HG02571 (cell line): ENCODE results near the gene RHAG.
"Not testable (repeated sequence)": the region's sequence is repeated elsewhere in the genome, so short reads cannot be mapped to it uniquely, and the experiment has no call there.

Experiments
- ATAC-seq: cut with Tn5 transposase; IDR thresholded peaks from one replicate; pipeline ENCODE4 v1.9.1; 2021; ENCODE audit warnings: mild to moderate bottlenecking, moderate library complexity; ENCODE audit not compliant: unreplicated experiment

The RHAG gene

GRCh38 chr6:49636713-49637349 lies at the start of gene RHAG:
TSS of gene RHAG (minus strand) at chr6:49636839. CDS start at chr6:49636812, 27 bp downstream.
- no peak for ATAC-seq

- no peak for ATAC-seq
Measured at GRCh38 chr6:49676671-49677281, 40.1 kb upstream of the RHAG start.

GRCh38 chr6:49675816-49676215 lies 39.2 kb upstream of the RHAG start:
- no peak for ATAC-seq

- no peak for ATAC-seq
Measured at GRCh38 chr6:49668083-49668511, 31.5 kb upstream of the RHAG start.

- ATAC-seq: no peak
Measured at GRCh38 chr6:49666930-49667757, 30.5 kb upstream of the RHAG start.

GRCh38 chr6:49666480-49666879 lies 29.8 kb upstream of the RHAG start:
- no peak for ATAC-seq

- no peak for ATAC-seq
Measured at GRCh38 chr6:49664817-49665216, 28.2 kb upstream of the RHAG start.

GRCh38 chr6:49664054-49664453 lies 27.4 kb upstream of the RHAG start:
- not testable (repeated sequence) for ATAC-seq

- ATAC-seq: no peak
Measured at GRCh38 chr6:49662892-49663261, 26.2 kb upstream of the RHAG start.

- no peak for ATAC-seq
Measured at GRCh38 chr6:49662231-49662891, 25.7 kb upstream of the RHAG start.

GRCh38 chr6:49653942-49654341 lies 17.3 kb upstream of the RHAG start:
- no peak for ATAC-seq

GRCh38 chr6:49653438-49653837 lies 16.8 kb upstream of the RHAG start:
- no peak for ATAC-seq

- ATAC-seq: no peak
Measured at GRCh38 chr6:49651239-49651638, 14.6 kb upstream of the RHAG start.

GRCh38 chr6:49649988-49650387 lies 13.3 kb upstream of the RHAG start:
- ATAC-seq: no peak

GRCh38 chr6:49648036-49648435 lies 11.4 kb upstream of the RHAG start:
- no peak for ATAC-seq

GRCh38 chr6:49647476-49647875 lies 10.8 kb upstream of the RHAG start:
- ATAC-seq: no peak

- ATAC-seq: no peak
Measured at GRCh38 chr6:49646942-49647341, 10.3 kb upstream of the RHAG start.

- no peak for ATAC-seq
Measured at GRCh38 chr6:49646130-49646824, 9.6 kb upstream of the RHAG start.

GRCh38 chr6:49645139-49645538 lies 8.5 kb upstream of the RHAG start:
- no peak for ATAC-seq

GRCh38 chr6:49639177-49639817 lies 2.7 kb upstream of the RHAG start:
- ATAC-seq: no peak
